ENCODE measurements around the gene FGR.

FGR gene

DNA sequence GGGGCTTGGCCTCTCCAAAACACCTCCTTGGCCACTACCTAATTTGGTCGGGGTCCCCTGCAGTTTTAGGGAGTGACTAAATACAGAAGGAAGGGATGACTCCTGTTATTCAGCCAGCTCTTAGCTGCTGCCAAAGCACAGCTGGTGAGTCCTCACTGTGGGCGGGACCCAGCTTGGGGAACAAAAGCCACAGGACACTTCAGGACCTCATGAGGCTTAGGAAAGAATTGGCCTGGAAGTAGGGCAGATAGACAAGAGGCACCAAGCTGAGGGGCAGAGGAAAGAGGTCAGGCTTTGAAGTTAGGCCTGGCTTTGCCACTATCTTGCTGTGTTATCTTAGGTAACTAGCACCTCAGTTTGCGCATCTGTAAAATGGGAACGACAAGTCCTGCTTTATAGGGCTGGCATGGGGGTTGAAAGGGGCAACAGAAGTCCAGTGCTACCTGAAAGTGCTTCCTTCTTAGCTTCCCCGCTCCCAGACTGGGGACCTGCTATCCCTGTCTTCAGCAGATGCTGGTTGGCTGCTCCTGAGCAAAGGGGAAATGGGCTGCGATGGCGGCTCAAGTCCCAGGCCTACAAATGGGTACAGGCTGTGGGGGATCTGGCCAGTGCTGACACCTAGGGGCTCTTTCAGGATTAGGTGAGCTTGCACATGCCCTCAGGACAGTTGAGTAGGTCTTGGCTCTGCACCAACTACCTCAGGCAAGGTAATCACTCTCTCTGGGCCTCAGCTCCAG, 21.3 kb upstream of the FGR start:
- H3K27me3 ChIP-seq (ENCODE audit: insufficient read depth, low read depth, severe bottlenecking) = no peaks in the 10 kb centered on the region
- H3K27ac ChIP-seq = no peak overlapping the region
- no peaks in the 10 kb centered on the region for H3K36me3 ChIP-seq
- no peaks in the 10 kb centered on the region for H3K9me3 ChIP-seq (ENCODE audit: severe bottlenecking)
- DNase-seq = no peak
- TF ChIP-seq, protein P1, sequence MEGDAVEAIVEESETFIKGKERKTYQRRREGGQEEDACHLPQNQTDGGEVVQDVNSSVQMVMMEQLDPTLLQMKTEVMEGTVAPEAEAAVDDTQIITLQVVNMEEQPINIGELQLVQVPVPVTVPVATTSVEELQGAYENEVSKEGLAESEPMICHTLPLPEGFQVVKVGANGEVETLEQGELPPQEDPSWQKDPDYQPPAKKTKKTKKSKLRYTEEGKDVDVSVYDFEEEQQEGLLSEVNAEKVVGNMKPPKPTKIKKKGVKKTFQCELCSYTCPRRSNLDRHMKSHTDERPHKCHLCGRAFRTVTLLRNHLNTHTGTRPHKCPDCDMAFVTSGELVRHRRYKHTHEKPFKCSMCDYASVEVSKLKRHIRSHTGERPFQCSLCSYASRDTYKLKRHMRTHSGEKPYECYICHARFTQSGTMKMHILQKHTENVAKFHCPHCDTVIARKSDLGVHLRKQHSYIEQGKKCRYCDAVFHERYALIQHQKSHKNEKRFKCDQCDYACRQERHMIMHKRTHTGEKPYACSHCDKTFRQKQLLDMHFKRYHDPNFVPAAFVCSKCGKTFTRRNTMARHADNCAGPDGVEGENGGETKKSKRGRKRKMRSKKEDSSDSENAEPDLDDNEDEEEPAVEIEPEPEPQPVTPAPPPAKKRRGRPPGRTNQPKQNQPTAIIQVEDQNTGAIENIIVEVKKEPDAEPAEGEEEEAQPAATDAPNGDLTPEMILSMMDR (IDR thresholded peaks at IDR 0.05; ENCODE audit: low read depth, low read length) = no peak
- no peak overlapping the region for H3K4me3 ChIP-seq (ENCODE audit: low read depth, low read length)

DNA sequence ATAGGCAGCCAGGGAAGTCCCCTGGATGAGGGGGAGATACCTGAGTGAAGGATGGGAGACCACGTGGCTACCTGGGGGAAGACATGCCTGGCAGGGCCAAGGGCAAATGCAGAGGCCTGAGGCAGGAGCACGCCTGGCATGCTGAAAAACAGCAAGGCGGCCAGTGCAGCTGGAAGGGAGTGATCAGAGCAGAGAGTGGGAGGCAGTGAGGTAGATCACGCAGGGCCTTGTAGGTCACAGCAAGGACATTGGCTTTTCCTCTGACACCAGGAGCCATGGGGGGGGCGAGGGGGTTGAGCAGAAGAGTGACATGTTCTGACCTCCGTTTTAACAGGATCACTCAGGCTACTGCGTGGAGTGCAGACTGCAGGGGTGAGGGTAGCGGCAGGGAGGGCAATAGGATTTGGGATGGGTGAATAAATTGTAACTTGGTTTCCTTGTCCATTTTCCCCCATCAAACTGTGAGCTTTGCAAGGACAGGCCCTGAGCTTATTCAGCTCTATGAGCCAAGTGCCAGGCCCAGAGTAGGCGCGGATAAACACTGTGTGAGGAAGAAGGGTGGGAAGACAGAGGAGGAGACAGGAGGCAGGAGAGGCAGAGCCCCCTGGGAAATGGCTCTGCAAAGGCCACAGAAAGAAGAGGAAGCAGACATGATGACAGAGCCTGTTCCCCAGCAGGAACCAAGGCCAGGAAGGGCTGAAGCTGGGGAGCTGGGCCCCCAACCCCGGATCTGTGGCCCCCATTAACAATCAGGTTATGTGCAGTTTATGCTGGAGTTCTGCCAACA, 20.4 kb upstream of the FGR start:
- DNase-seq = peak; percentile 41
- no peak overlapping the region for H3K4me3 ChIP-seq (ENCODE audit: low read depth, low read length)
- H3K27ac ChIP-seq = peak overlapping the region; percentile 45; the same call in 1 of the 2 replicates
- H3K9me3 ChIP-seq (ENCODE audit: severe bottlenecking) = no peaks in the 10 kb centered on the region
- no peaks in the 10 kb centered on the region for H3K36me3 ChIP-seq
- TF ChIP-seq, protein P1 (IDR thresholded peaks at IDR 0.05; ENCODE audit: low read depth, low read length) = no peak
- no peaks in the 10 kb centered on the region for H3K27me3 ChIP-seq (ENCODE audit: insufficient read depth, low read depth, severe bottlenecking)

DNA sequence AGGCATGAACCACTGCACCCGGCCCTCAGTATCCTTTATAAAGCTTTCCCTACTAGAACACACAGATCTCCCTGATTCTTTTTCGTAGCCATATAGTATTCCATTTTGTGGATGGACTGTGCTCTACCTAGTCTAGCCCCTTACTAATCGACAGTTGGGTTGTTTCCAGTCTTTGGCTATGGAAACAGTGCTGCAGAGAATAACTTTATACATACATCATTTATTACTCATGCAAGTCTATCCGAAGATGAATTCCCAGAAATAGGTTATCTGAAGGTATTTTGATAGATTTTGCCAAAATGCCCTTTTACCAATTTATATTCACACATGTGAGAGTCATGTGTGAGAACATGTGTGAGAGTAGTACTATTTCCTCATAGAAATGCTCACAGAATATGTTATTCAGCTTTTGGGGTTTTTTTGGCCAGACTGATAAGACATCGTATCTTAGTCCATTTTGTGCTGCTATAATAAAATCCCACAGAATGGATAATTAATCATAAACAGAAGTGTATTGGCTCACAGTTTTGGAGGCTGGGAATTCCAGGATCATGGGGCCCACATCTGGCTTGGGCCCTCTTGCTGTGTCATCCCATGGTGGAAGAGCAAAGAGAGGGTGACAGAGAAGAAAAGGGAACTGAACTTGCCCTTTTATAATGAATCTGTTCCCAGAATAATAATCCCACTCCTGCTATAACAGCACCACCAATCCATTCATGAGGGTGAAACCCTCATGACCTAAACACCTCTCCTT, 17.3 kb upstream of the FGR start:
- Histone ChIP-seq H3K27ac (no peak overlapping the region), H3K36me3 (no peaks in the 10 kb centered on the region), H3K4me3 (ENCODE audit: low read depth, low read length) (no peak overlapping the region), H3K27me3 (ENCODE audit: insufficient read depth, low read depth, severe bottlenecking) (no peaks in the 10 kb centered on the region), H3K9me3 (ENCODE audit: severe bottlenecking) (no peaks in the 10 kb centered on the region)
- TF ChIP-seq, protein P1 (IDR thresholded peaks at IDR 0.05; ENCODE audit: low read depth, low read length) = no peak
- no peak for DNase-seq

DNA sequence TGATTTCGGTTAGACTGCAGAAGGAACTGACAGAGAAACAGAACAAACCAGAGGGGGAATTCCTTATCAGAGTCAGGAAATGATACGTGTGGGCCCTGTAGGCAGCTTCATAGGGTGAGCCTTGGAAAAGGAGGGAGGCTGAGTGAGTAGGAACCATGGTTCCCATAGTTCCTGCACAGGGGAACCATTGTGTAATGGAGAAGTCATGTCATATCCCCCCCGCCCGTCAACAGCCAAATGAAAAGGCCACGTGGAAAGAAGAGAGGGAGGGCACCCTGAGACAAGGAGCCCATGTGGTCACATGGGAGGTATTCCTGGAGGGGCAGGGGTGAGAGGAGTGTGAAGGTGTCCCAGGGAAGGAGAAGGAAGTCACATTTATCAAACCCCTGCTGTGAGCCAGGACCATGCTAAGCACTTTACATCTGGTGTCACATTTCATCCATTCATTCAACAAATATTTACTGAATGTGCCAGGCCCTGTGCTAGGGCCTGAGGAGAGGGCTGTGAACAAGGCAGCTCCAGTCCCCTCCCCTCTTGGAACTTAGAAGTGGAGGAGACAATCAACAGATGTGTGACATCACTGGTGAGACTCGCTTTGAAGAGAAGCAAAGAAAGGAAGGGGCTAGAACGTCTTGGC, 15.7 kb upstream of the FGR start:
- Histone ChIP-seq H3K4me3 (ENCODE audit: low read depth, low read length) (no peak overlapping the region), H3K27ac (no peak overlapping the region), H3K27me3 (ENCODE audit: insufficient read depth, low read depth, severe bottlenecking) (no peaks in the 10 kb centered on the region), H3K9me3 (ENCODE audit: severe bottlenecking) (no peaks in the 10 kb centered on the region), H3K36me3 (no peaks in the 10 kb centered on the region)
- TF ChIP-seq, protein P1 (IDR thresholded peaks at IDR 0.05; ENCODE audit: low read depth, low read length) = no peak
- DNase-seq = no peak

DNA sequence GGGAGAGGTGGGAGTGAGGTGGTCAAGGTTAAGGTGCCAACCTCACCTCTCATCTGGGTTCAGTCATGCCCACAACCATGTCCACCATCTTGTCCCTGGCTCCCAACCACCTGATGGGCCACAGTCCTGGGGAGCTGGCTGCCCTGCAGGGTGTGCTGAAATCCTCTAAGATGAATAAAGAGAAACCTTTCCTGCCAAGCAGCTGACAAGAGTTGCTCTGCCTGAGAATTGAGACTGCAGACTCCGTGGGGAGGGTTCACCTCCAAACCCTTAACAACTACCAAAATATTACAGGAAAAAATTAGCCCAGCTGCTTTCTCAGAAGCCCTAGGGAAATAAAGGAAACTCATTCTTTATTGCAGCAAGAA, 15.2 kb upstream of the FGR start:
- Histone ChIP-seq H3K36me3 (no peaks in the 10 kb centered on the region), H3K9me3 (ENCODE audit: severe bottlenecking) (no peaks in the 10 kb centered on the region), H3K4me3 (ENCODE audit: low read depth, low read length) (no peak overlapping the region), H3K27me3 (ENCODE audit: insufficient read depth, low read depth, severe bottlenecking) (no peaks in the 10 kb centered on the region), H3K27ac (no peak overlapping the region)
- TF ChIP-seq, protein P1 (IDR thresholded peaks at IDR 0.05; ENCODE audit: low read depth, low read length) = no peak
- no peak for DNase-seq
